ENCODE data around the gene CHST1. TPM values are rescaled to one million over a fixed set of nuclear protein-coding genes. Genes with fewer than 3 reads are reported as not detected.

The CHST1 gene
- total RNA-seq, 1 donor from 2014 or later = 3.2 TPM

- DNase-seq (ENCODE audit: low spot score) = peak; percentile 26
These were observed 19.0 kb downstream of the CHST1 start for GRCh38 chr11:45646275-45646927.

GRCh38 chr11:45644981-45645889, 20.2 kb downstream of the CHST1 start:
- DNase-seq (ENCODE audit: low spot score) = peak; percentile 41

- DNase-seq (ENCODE audit: low spot score) = peak; percentile 43
These were observed 21.7 kb downstream of the CHST1 start for GRCh38 chr11:45643598-45644260.

- peak; percentile 49 for DNase-seq (ENCODE audit: low spot score)
These were observed 23.5 kb downstream of the CHST1 start for GRCh38 chr11:45641961-45642360.

- DNase-seq (ENCODE audit: low spot score) = peak; percentile 55
These were observed 27.4 kb downstream of the CHST1 start for GRCh38 chr11:45638051-45638450.

GRCh38 chr11:45635907-45636306, 29.5 kb downstream of the CHST1 start:
- DNase-seq (ENCODE audit: low spot score) = no peak

- DNase-seq (ENCODE audit: low spot score) = no peak
These were observed 39.8 kb downstream of the CHST1 start for GRCh38 chr11:45625611-45626010.

- DNase-seq (ENCODE audit: low spot score) = no peak
These were observed 41.3 kb downstream of the CHST1 start for GRCh38 chr11:45624095-45624494.

GRCh38 chr11:45622861-45623260, 42.6 kb downstream of the CHST1 start:
- no peak for DNase-seq (ENCODE audit: low spot score)

- no peak for DNase-seq (ENCODE audit: low spot score)
These were observed 43.1 kb downstream of the CHST1 start for GRCh38 chr11:45622283-45622682.

GRCh38 chr11:45621588-45621987, 43.8 kb downstream of the CHST1 start:
- DNase-seq (ENCODE audit: low spot score) = no peak

- DNase-seq (ENCODE audit: low spot score) = no peak
These were observed 45.2 kb downstream of the CHST1 start for GRCh38 chr11:45620243-45620642.

GRCh38 chr11:45618897-45619296, 46.5 kb downstream of the CHST1 start:
- no peak for DNase-seq (ENCODE audit: low spot score)

GRCh38 chr11:45617871-45618601, 47.4 kb downstream of the CHST1 start:
- DNase-seq (ENCODE audit: low spot score) = no peak

GRCh38 chr11:45616802-45617549, 48.4 kb downstream of the CHST1 start:
- no peak for DNase-seq (ENCODE audit: low spot score)

GRCh38 chr11:45615182-45615792, 50.1 kb downstream of the CHST1 start:
- DNase-seq (ENCODE audit: low spot score) = no peak

GRCh38 chr11:45614196-45614828, 51.1 kb downstream of the CHST1 start:
- no peak for DNase-seq (ENCODE audit: low spot score)

- no peak for DNase-seq (ENCODE audit: low spot score)
These were observed 54.8 kb downstream of the CHST1 start for GRCh38 chr11:45610627-45611026.

- no peak for DNase-seq (ENCODE audit: low spot score)
These were observed 55.5 kb downstream of the CHST1 start for GRCh38 chr11:45609902-45610301.

- DNase-seq (ENCODE audit: low spot score) = no peak
These were observed 56.1 kb downstream of the CHST1 start for GRCh38 chr11:45609337-45609736.

Measured in mesenteric fat pad (tissue), 1 donor.